GM12878 (cell line): ENCODE results near the gene EPB42. TPM values are rescaled to one million over a fixed set of nuclear protein-coding genes. Genes with fewer than 3 reads are reported as not detected.

Source experiments
- ATAC-seq: fragments of 200-7000 bp; cut with Tn5 transposase; 3 replicates; pipeline ENCODE4 v1.9.1; 2020; ENCODE audit warnings: mild to moderate bottlenecking, moderate library complexity
- BruUV-seq: library from RNA; stranded (reverse); fragments of 400-500 nt; replicated peaks from 2 replicates; lab custom pipeline; 2021; lab: Mats Ljungman, UMichigan
- CTCF ChIA-PET: fragments of 300-600 bp; sonication (Branson Sonifier 250); formaldehyde crosslinking; extraction: SDS; loops from one replicate; lab custom pipeline; 2021; ENCODE audit warnings: inconsistent platforms; lab: Yijun Ruan, JAX
- POLR2A ChIA-PET: fragments of 350-600 bp; formaldehyde crosslinking; extraction: SDS; loops from one replicate; lab custom pipeline; 2021; ENCODE audit warnings: inconsistent platforms; lab: Charles Lee
- RAD21 ChIA-PET: fragments of 300-600 bp; sonication (Branson Sonifier 250); formaldehyde crosslinking; loops from one replicate; lab custom pipeline; 2023; ENCODE audit warnings: antibody characterized with exemption; ENCODE audit not compliant: unreplicated experiment; lab: Charles Lee
- SMC1A ChIA-PET: fragments of 300-600 bp; sonication (Branson Sonifier 250); formaldehyde crosslinking; loops from one replicate; lab custom pipeline; 2023; ENCODE audit not compliant: unreplicated experiment, uncharacterized antibody; lab: Charles Lee
- DNase-seq: peaks from one replicate; pipeline ENCODE4 v3.0.0-alpha.2; 2011; ENCODE audit warnings: low read depth, low spot score
- FAIRE-seq: peaks from 3 replicates; lab custom pipeline; 2011; peaks lifted over from hg19 to GRCh38; lab: Jason Lieb, UNC
- H2AFZ ChIP-seq: 2 replicates; pipeline ENCODE4 v1.6.0; 2011; ENCODE audit warnings: low read depth, low read length, control low read depth; ENCODE audit not compliant: control insufficient read depth
- H3K27ac ChIP-seq: 2 replicates; pipeline ENCODE4 v1.5.1; 2011; ENCODE audit warnings: control low read depth; ENCODE audit not compliant: control insufficient read depth, insufficient read depth
- H3K27me3 ChIP-seq, 2 experiments: replicated peaks in 1 of 2; 2 replicates each; pipeline versions ENCODE4 v1.6.0 to v1.6.1; 2011; ENCODE audit warnings: low read length in 1 of 2; ENCODE audit not compliant: control insufficient read depth in 2 of 2, insufficient read depth in 2 of 2
- H3K36me3 ChIP-seq, 2 experiments: 2 replicates each; pipeline ENCODE4 v1.5.1; 2011; ENCODE audit warnings: low read length in 1 of 2; ENCODE audit not compliant: control insufficient read depth in 2 of 2, insufficient read depth in 2 of 2
- H3K4me1 ChIP-seq: 2 replicates; pipeline ENCODE4 v1.6.1; 2011; ENCODE audit warnings: mild to moderate bottlenecking, low read length, moderate library complexity, mixed read lengths; ENCODE audit not compliant: control insufficient read depth, insufficient read depth
- H3K4me2 ChIP-seq: 2 replicates; pipeline ENCODE4 v1.6.0; 2011; ENCODE audit warnings: control low read depth; ENCODE audit not compliant: control insufficient read depth, insufficient read depth
- H3K4me3 ChIP-seq: fragments of 200-600 bp; sonication (generic); 2 replicates; pipeline ENCODE4 v1.5.1; 2016
- H3K79me2 ChIP-seq: 2 replicates; pipeline ENCODE4 v1.6.0; 2011; ENCODE audit warnings: low read length; ENCODE audit not compliant: control insufficient read depth, insufficient read depth
- H3K9ac ChIP-seq: 2 replicates; pipeline ENCODE4 v1.8.0; 2011; ENCODE audit warnings: low read length, control low read depth, mixed read lengths; ENCODE audit not compliant: control insufficient read depth, insufficient read depth
- H3K9me3 ChIP-seq: replicated peaks from 3 replicates; pipeline ENCODE4 v1.5.1; 2011; ENCODE audit warnings: mild to moderate bottlenecking, low read length; ENCODE audit not compliant: control insufficient read depth, insufficient read depth
- H4K20me1 ChIP-seq: 2 replicates; pipeline ENCODE4 v1.6.0; 2011; ENCODE audit not compliant: control insufficient read depth, insufficient read depth
- BRCA1 ChIP-seq: IDR thresholded peaks from 2 replicates; pipeline ENCODE4 v1.6.1; 2011; ENCODE audit warnings: low read depth, low read length, improper control_type of control experiment
- EGR1 ChIP-seq, 2 experiments: IDR thresholded peaks; 1 replicate in 1 of 2; 2 replicates in 1 of 2; pipeline ENCODE4 v1.6.1; 2011 to 2012; ENCODE audit warnings: low read depth in 2 of 2, low read length in 2 of 2, borderline replicate concordance in 1 of 2, mild to moderate bottlenecking in 1 of 2, moderate library complexity in 1 of 2
- IKZF1 ChIP-seq: fragments of 450-650 bp; conservative IDR thresholded peaks from 2 replicates; pipeline ENCODE4 v1.6.1; 2017; ENCODE audit warnings: antibody characterized with exemption, mild to moderate bottlenecking
- IRF4 ChIP-seq: IDR thresholded peaks from 2 replicates; pipeline ENCODE4 v1.6.1; 2011; ENCODE audit warnings: low read depth, low read length
- KLF5 ChIP-seq: fragments of 450-650 bp; IDR thresholded peaks from 2 replicates; pipeline ENCODE4 v1.6.1; 2014; ENCODE audit warnings: mild to moderate bottlenecking; ENCODE audit not compliant: partially characterized antibody
- MTA3 ChIP-seq: IDR thresholded peaks from 2 replicates; pipeline ENCODE4 v1.6.1; 2012; ENCODE audit warnings: low read length, inconsistent platforms, borderline replicate concordance
- RFX5 ChIP-seq: IDR thresholded peaks from 2 replicates; pipeline ENCODE4 v1.6.1; 2011; ENCODE audit warnings: low read depth, low read length, improper control_type of control experiment
- SMAD5 ChIP-seq: IDR thresholded peaks from 2 replicates; pipeline ENCODE4 v1.6.1; 2016; ENCODE audit warnings: antibody characterized with exemption, low read depth
- TCF12 ChIP-seq: IDR thresholded peaks from 2 replicates; pipeline ENCODE4 v1.6.1; 2011; ENCODE audit warnings: low read depth, mild to moderate bottlenecking, low read length
- TCF7 ChIP-seq: IDR thresholded peaks from 2 replicates; pipeline ENCODE4 v1.6.1; 2014; ENCODE audit warnings: antibody characterized with exemption, borderline replicate concordance
- WRNIP1 ChIP-seq: IDR thresholded peaks from 2 replicates; pipeline ENCODE4 v1.6.1; 2011; ENCODE audit warnings: low read depth, low read length, improper control_type of control experiment, borderline replicate concordance
- ZSCAN29 ChIP-seq: fragments of 450-650 bp; IDR thresholded peaks from 2 replicates; pipeline ENCODE4 v1.6.1; 2017; ENCODE audit warnings: mild to moderate bottlenecking, moderate library complexity
- whole genome bisulfite sequencing: methylation state at CpG from one replicate; pipeline ENCODE4 v1.1.6; 2016; ENCODE audit warnings: low lambda C conversion rate; ENCODE audit not compliant: insufficient replicate concordance, insufficient coverage; ENCODE audit errors: missing lambda C conversion rate; 5-methylcytosine and 5-hydroxymethylcytosine counted together
- in situ Hi-C: fragments of 300-500 bp; cut with MboI; formaldehyde crosslinking; loops from 9 replicates; pipeline ENCODE4 v1.14.3; 2018; ENCODE audit warnings: mixed read lengths
- intact Hi-C: fragments of 100-400 bp; cut with micrococcal nuclease; formaldehyde crosslinking; loops from one replicate; pipeline ENCODE4 v1.14.2; 2022; ENCODE audit not compliant: unreplicated experiment
- polyA plus RNA-seq, 11 experiments: library from polyadenylated mRNA; depleted of rRNA in 4 of 11; unstranded in 6 of 11; stranded (reverse) in 5 of 11; fragments of >200 nt; fragmentation: Nextera tagmentation in 4 of 11; fragmentation: Illumina TruSeq in 1 of 11; extraction: Ambion mirVana in 4 of 11; extraction: Trizol in 1 of 11; gene quantifications; 1 replicate in 1 of 11; 2 replicates in 10 of 11; pipeline versions ENCODE4 v1.2.1 to v1.2.3, GENCODE V29; 2011 to 2016; ENCODE audit warnings: inconsistent platforms in 2 of 11, missing spikeins in 2 of 11, low read depth in 1 of 11
- total RNA-seq, 4 experiments: library from RNA; depleted of rRNA in 3 of 4; stranded (reverse); fragments of >200 nt in 3 of 4; fragmentation: Illumina TruSeq in 1 of 4; extraction: Trizol in 1 of 4; gene quantifications; 2 replicates each; pipeline versions ENCODE4 v1.2.1 to v1.2.3, GENCODE V29; 2013 to 2021
- TF ChIP-seq, protein P1 (sequence below): fragments of 450-650 bp; IDR thresholded peaks from 2 replicates; pipeline ENCODE4 v1.6.1; 2017; ENCODE audit warnings: mild to moderate bottlenecking
- TF ChIP-seq, protein P2 (sequence below): IDR thresholded peaks from 2 replicates; pipeline ENCODE4 v1.6.1; 2012; ENCODE audit warnings: low read depth, low read length, improper control_type of control experiment

Gene EPB42
- total and polyA plus RNA-seq, 10 of the 15 experiments (the other 5 are each of a cell fraction or from before 2014, with no cell fraction given): not detected

DNA sequence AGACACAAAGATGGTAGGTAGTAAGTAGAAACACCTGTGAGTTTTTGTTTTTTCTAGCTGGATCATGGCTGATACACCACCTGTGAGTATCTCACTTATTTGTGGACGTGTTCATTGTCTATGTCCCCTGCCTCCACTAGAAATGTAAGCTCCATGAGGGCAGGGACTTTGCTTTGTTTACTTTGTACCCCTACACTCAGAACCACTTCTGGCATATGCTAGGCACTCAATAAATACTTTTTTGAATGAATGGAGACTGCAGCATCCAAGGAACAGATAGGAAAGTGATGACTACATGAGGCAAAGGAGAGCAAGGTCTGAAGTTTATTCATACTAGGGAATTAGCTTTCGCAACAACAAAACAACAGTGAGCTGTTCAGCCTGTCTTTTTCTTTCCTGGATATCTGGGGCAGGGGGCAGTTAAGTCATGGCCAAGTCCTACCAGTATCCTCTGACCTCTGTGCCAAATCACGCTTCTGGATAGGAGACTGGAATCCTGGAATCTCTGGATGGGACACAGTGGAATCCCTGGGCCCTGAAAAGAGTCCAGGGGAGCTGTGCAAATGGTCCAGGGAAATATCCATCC, 11.6 kb upstream of the EPB42 start:
- 33% methylated on average over 3 of the region's 3 CpGs for WGBS
- intact Hi-C loops: no loop called here
- CTCF ChIA-PET: interaction anchor here (0.7 to 13.4 kb wide), 4 partner anchors 16 to 71 kb away, joined by 3 to 518 read pairs (median 230); partner anchors contain the start of gene TGM5

DNA sequence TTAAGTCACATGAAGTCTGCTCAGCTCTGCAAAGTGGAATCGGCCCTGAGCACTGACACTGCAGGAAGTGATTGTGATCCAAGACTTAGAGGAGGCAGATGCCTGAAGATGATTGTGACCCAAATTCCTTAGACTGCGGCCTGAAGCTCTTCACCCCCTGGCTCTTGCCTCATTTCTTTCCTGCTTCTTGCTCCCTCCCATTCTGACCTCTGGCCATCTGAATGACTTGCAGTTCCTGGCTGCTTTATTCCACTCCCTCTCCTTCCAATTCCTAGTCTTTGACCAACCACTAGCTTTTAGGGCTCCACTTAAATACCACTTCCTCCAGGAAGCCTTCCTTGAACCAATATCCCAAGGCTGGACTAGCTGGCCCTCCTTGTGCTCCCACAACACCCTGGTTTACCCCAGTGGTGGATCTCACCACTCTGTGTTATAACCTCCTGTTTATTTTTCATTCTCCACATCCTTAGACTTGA, 9.9 kb upstream of the EPB42 start:
- Histone ChIP-seq H3K79me2 (no peaks in the 10 kb centered on the region), H3K36me3 (no peaks in the 10 kb centered on the region; a peak in 2 of 4 replicates), H3K9me3 (no peaks in the 10 kb centered on the region), H3K9ac (no peak overlapping the region), H2AFZ (no peak overlapping the region), H3K4me3 (no peak overlapping the region), H3K4me1 (no peaks in the 10 kb centered on the region), H3K27ac (no peak overlapping the region), H3K4me2 (no peak overlapping the region), H3K27me3 (no peaks in the 10 kb centered on the region), H4K20me1 (no peaks in the 10 kb centered on the region)
- no peak for DNase-seq
- 19% methylated on average over 2 of the region's 2 CpGs for WGBS
- no peak for FAIRE-seq
- intact Hi-C loops: no loop called here
- BruUV-seq: no TSS peak
- POLR2A ChIA-PET: interaction anchor here (0.7 to 1.1 kb wide), 4 partner anchors 20 to 1439 kb away, joined by 3 to 4 read pairs (median 4); no protein-coding TSS in a partner anchor
- in situ Hi-C loops: loop anchor here (10.0 kb wide), 1 partner anchor 54 kb away; no protein-coding TSS in a partner anchor
- SMC1A ChIA-PET: interaction anchor here (0.8 to 12.9 kb wide), 6 partner anchors 17 to 55 kb away, joined by 3 to 311 read pairs (median 10); partner anchors contain the start of gene TGM5
- RAD21 ChIA-PET: interaction anchor here (0.9 to 9.3 kb wide), 3 partner anchors 38 to 55 kb away, joined by 3 to 255 read pairs (median 5); partner anchors contain the start of gene TGM5
- CTCF ChIA-PET: interaction anchor here (1.1 to 13.4 kb wide), 4 partner anchors 23 to 54 kb away, joined by 3 to 518 read pairs (median 232); partner anchors contain the start of gene TGM5
- ATAC-seq: no peak
- TF ChIP-seq SMAD5 (no peak), BRCA1 (no peak), MTA3 (no peak), IKZF1 (no peak), EGR1 (IDR thresholded peaks at IDR 0.05; ENCODE audit: borderline replicate concordance in 1 of 2, low read depth in 2 of 2, low read length in 2 of 2) (no peak), IRF4 (no peak), TCF7 (no peak), ZSCAN29 (no peak)
- TF ChIP-seq, protein P1, sequence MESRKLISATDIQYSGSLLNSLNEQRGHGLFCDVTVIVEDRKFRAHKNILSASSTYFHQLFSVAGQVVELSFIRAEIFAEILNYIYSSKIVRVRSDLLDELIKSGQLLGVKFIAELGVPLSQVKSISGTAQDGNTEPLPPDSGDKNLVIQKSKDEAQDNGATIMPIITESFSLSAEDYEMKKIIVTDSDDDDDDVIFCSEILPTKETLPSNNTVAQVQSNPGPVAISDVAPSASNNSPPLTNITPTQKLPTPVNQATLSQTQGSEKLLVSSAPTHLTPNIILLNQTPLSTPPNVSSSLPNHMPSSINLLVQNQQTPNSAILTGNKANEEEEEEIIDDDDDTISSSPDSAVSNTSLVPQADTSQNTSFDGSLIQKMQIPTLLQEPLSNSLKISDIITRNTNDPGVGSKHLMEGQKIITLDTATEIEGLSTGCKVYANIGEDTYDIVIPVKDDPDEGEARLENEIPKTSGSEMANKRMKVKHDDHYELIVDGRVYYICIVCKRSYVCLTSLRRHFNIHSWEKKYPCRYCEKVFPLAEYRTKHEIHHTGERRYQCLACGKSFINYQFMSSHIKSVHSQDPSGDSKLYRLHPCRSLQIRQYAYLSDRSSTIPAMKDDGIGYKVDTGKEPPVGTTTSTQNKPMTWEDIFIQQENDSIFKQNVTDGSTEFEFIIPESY: no peak

More for the DNA sequence above, 11.6 kb upstream of the EPB42 start:
- H3K4me1 ChIP-seq: no peaks in the 10 kb centered on the region
- no peak overlapping the region for H3K27ac ChIP-seq
- in situ Hi-C loops: loop anchor here (10.0 kb wide), 1 partner anchor 52 kb away; no protein-coding TSS in a partner anchor
- H3K9ac ChIP-seq: no peak overlapping the region
- ChIA-PET SMC1A (interaction anchor here (1.0 to 12.9 kb wide), 5 partner anchors 19 to 53 kb away, joined by 3 to 311 read pairs (median 4); partner anchors contain the start of gene TGM5), POLR2A (no interaction called here), RAD21 (interaction anchor here (0.9 to 9.3 kb wide), 5 partner anchors 15 to 53 kb away, joined by 3 to 255 read pairs (median 4); partner anchors contain the start of gene TGM5)
- H3K4me2 ChIP-seq: no peak overlapping the region
- no peak for FAIRE-seq
- no peak overlapping the region for H3K4me3 ChIP-seq
- no peaks in the 10 kb centered on the region for H3K27me3 ChIP-seq
- H3K9me3 ChIP-seq: no peaks in the 10 kb centered on the region
- BruUV-seq: no TSS peak
- H2AFZ ChIP-seq: no peak overlapping the region
- no peaks in the 10 kb centered on the region for H3K79me2 ChIP-seq
- H3K36me3 ChIP-seq: no peaks in the 10 kb centered on the region; a peak in 2 of 4 replicates
- TF ChIP-seq, protein P2, sequence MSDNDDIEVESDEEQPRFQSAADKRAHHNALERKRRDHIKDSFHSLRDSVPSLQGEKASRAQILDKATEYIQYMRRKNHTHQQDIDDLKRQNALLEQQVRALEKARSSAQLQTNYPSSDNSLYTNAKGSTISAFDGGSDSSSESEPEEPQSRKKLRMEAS: no peak
- TF ChIP-seq WRNIP1 (no peak), KLF5 (no peak), TCF12 (no peak), RFX5 (no peak)
- TF ChIP-seq, all 136 proteins: peak for 0
- DNase-seq (no peak), ATAC-seq (no peak)
- H4K20me1 ChIP-seq: no peaks in the 10 kb centered on the region
